ENCODE measurements around the gene PVR. TPM values are rescaled to one million over a fixed set of nuclear protein-coding genes. Genes with fewer than 3 reads are reported as not detected.

Gene PVR
- total RNA-seq, 1 experiment from 2014 or later: 50.1 TPM

Other genes starting within 250 kb of the PVR start
- gene ZNF285, start 242.3 kb upstream of the PVR start, total RNA-seq (2014; rRNA removed; shearing (Covaris generic)): 0.17 TPM in 1 of 2 replicates, not detected in the other
- 4.2 and 4.8 TPM in 2 replicates for gene ZNF229, start 195.4 kb upstream of the PVR start, total RNA-seq (2014; rRNA removed; shearing (Covaris generic))
- gene ZNF180, start 143.4 kb upstream of the PVR start, total RNA-seq (2014; rRNA removed; shearing (Covaris generic)): 5.6 TPM in 2 replicates
- not detected in 2 replicates for gene CEACAM20, start 114.2 kb upstream of the PVR start, total RNA-seq (2014; rRNA removed; shearing (Covaris generic))
- not detected in 2 replicates for gene IGSF23, start 30.3 kb upstream of the PVR start, total RNA-seq (2014; rRNA removed; shearing (Covaris generic))
- gene CEACAM19, start 27.6 kb downstream of the PVR start, total RNA-seq (2014; rRNA removed; shearing (Covaris generic)): 0.46 and 0.59 TPM in 2 replicates
- not detected in 2 replicates for gene CEACAM16, start 55.2 kb downstream of the PVR start, total RNA-seq (2014; rRNA removed; shearing (Covaris generic))
- gene BCL3, start 104.8 kb downstream of the PVR start, total RNA-seq (2014; rRNA removed; shearing (Covaris generic)): 12.6 and 16.5 TPM in 2 replicates
- not detected in 2 replicates for gene CBLC, start 134.0 kb downstream of the PVR start, total RNA-seq (2014; rRNA removed; shearing (Covaris generic))
- 2.3 and 3.1 TPM in 2 replicates for gene BCAM, start 165.2 kb downstream of the PVR start, total RNA-seq (2014; rRNA removed; shearing (Covaris generic))
- 24.3 and 29.4 TPM in 2 replicates for gene NECTIN2, start 202.4 kb downstream of the PVR start, total RNA-seq (2014; rRNA removed; shearing (Covaris generic))
- 43.7 and 60.7 TPM in 2 replicates for gene TOMM40, start 247.3 kb downstream of the PVR start, total RNA-seq (2014; rRNA removed; shearing (Covaris generic))

Data from NCI-H460 (cell line).